IPS-20b (cell line): Measurements from ENCODE around the gene OST4.

Experiments used
- H3K27ac ChIP-seq: one replicate; pipeline ENCODE4 v1.5.1; 2013; ENCODE audit warnings: low read length
- H3K27me3 ChIP-seq: 2 replicates; pipeline ENCODE4 v1.6.1; 2013; ENCODE audit warnings: mild to moderate bottlenecking, low read length, inconsistent platforms; ENCODE audit not compliant: insufficient read depth
- H3K36me3 ChIP-seq: 2 replicates; pipeline ENCODE4 v1.6.1; 2013; ENCODE audit warnings: low read depth, mild to moderate bottlenecking, inconsistent platforms, low read length, moderate library complexity; ENCODE audit not compliant: insufficient read depth
- H3K4me1 ChIP-seq: 2 replicates; pipeline ENCODE4 v1.6.1; 2013; ENCODE audit warnings: mild to moderate bottlenecking, control low read depth, inconsistent platforms, low read length, moderate library complexity; ENCODE audit not compliant: insufficient read depth
- H3K4me3 ChIP-seq: 2 replicates; pipeline ENCODE4 v1.5.1; 2013; ENCODE audit warnings: mild to moderate bottlenecking, low read length, inconsistent platforms
- H3K9ac ChIP-seq: 2 replicates; pipeline ENCODE4 v1.6.1; 2013; ENCODE audit warnings: low read depth, mild to moderate bottlenecking, inconsistent platforms, low read length, moderate library complexity
- H3K9me3 ChIP-seq: 2 replicates; pipeline ENCODE4 v1.6.1; 2013; ENCODE audit warnings: mild to moderate bottlenecking, low read depth, low read length, inconsistent platforms; ENCODE audit not compliant: insufficient read depth

Gene OST4

GRCh38 chr2:27100036-27100435 is 28.6 kb upstream of the OST4 start:
- Histone ChIP-seq H3K9me3 (no peaks in the 10 kb centered on the region), H3K27ac (no peak overlapping the region), H3K9ac (no peak overlapping the region)

GRCh38 chr2:27099334-27099955 is 28.0 kb upstream of the OST4 start:
- Histone ChIP-seq H3K4me1 (no peaks in the 10 kb centered on the region), H3K27ac (no peak overlapping the region), H3K36me3 (no peaks in the 10 kb centered on the region), H3K4me3 (no peak overlapping the region), H3K9me3 (no peaks in the 10 kb centered on the region), H3K9ac (no peak overlapping the region), H3K27me3 (no peaks in the 10 kb centered on the region)

More at GRCh38 chr2:27100036-27100435, 28.6 kb upstream of the OST4 start:
- Histone ChIP-seq H3K4me1 (no peaks in the 10 kb centered on the region), H3K36me3 (no peaks in the 10 kb centered on the region), H3K4me3 (no peak overlapping the region), H3K27me3 (no peaks in the 10 kb centered on the region)

GRCh38 chr2:27097341-27097740 is 25.9 kb upstream of the OST4 start:
- H3K9me3 ChIP-seq, result no peaks in the 10 kb centered on the region
- H3K9ac ChIP-seq, result no peak overlapping the region
- no peaks in the 10 kb centered on the region for H3K4me1 ChIP-seq
- H3K27me3 ChIP-seq, result no peaks in the 10 kb centered on the region
- no peak overlapping the region for H3K27ac ChIP-seq
- no peaks in the 10 kb centered on the region for H3K36me3 ChIP-seq
- H3K4me3 ChIP-seq, result no peak overlapping the region

- Histone ChIP-seq H3K4me1 (no peaks in the 10 kb centered on the region), H3K9ac (no peak overlapping the region; the same call in 1 of the 2 replicates), H3K27ac (no peak overlapping the region), H3K27me3 (no peaks in the 10 kb centered on the region), H3K9me3 (no peaks in the 10 kb centered on the region), H3K36me3 (no peaks in the 10 kb centered on the region), H3K4me3 (no peak overlapping the region)
Measured at GRCh38 chr2:27096748-27097297, 25.4 kb upstream of the OST4 start.

GRCh38 chr2:27095745-27096651 is 24.5 kb upstream of the OST4 start:
- Histone ChIP-seq H3K27ac (no peak overlapping the region), H3K4me1 (no peaks in the 10 kb centered on the region), H3K27me3 (no peaks in the 10 kb centered on the region), H3K9me3 (no peaks in the 10 kb centered on the region), H3K36me3 (no peaks in the 10 kb centered on the region), H3K9ac (peak overlapping the region; percentile 64; the same call in 1 of the 2 replicates), H3K4me3 (peak overlapping the region; percentile 57; the same call in 1 of the 2 replicates)

- Histone ChIP-seq H3K9ac (no peak overlapping the region), H3K27me3 (no peaks in the 10 kb centered on the region), H3K4me1 (no peaks in the 10 kb centered on the region), H3K36me3 (no peaks in the 10 kb centered on the region), H3K9me3 (no peaks in the 10 kb centered on the region), H3K4me3 (no peak overlapping the region), H3K27ac (no peak overlapping the region)
Measured at GRCh38 chr2:27095427-27095744, 23.9 kb upstream of the OST4 start.

- no peak overlapping the region for H3K9ac ChIP-seq
- H3K4me1 ChIP-seq, result no peaks in the 10 kb centered on the region
- no peaks in the 10 kb centered on the region for H3K36me3 ChIP-seq
- H3K4me3 ChIP-seq, result no peak overlapping the region
- no peaks in the 10 kb centered on the region for H3K9me3 ChIP-seq
- no peak overlapping the region for H3K27ac ChIP-seq
- H3K27me3 ChIP-seq, result no peaks in the 10 kb centered on the region
Measured at GRCh38 chr2:27094353-27094984, 23.0 kb upstream of the OST4 start.

- Histone ChIP-seq H3K36me3 (no peaks in the 10 kb centered on the region), H3K9me3 (no peaks in the 10 kb centered on the region), H3K27me3 (no peaks in the 10 kb centered on the region), H3K4me1 (no peaks in the 10 kb centered on the region), H3K9ac (no peak overlapping the region), H3K27ac (no peak overlapping the region), H3K4me3 (no peak overlapping the region)
Measured at GRCh38 chr2:27093430-27094352, 22.2 kb upstream of the OST4 start.

- Histone ChIP-seq H3K27me3 (peaks cover 3% of the 10 kb centered on the region; the same call in 1 of the 2 replicates), H3K36me3 (no peaks in the 10 kb centered on the region), H3K4me3 (no peak overlapping the region), H3K4me1 (no peaks in the 10 kb centered on the region), H3K9ac (no peak overlapping the region), H3K9me3 (no peaks in the 10 kb centered on the region), H3K27ac (no peak overlapping the region)
Measured at GRCh38 chr2:27092696-27093429, 21.4 kb upstream of the OST4 start.

- H3K27me3 ChIP-seq, result peaks cover 12% of the 10 kb centered on the region
- no peak overlapping the region for H3K4me3 ChIP-seq
- no peak overlapping the region for H3K27ac ChIP-seq
- H3K9ac ChIP-seq, result no peak overlapping the region
- H3K9me3 ChIP-seq, result no peaks in the 10 kb centered on the region
- peaks cover 3% of the 10 kb centered on the region; the same call in 1 of the 2 replicates for H3K4me1 ChIP-seq
- H3K36me3 ChIP-seq, result no peaks in the 10 kb centered on the region
Measured at GRCh38 chr2:27091746-27092695, 20.6 kb upstream of the OST4 start.
